Panc1 (cell line): Measurements from ENCODE around the gene ADAMTS6. TPM values are rescaled to one million over a fixed set of nuclear protein-coding genes. Genes with fewer than 3 reads are reported as not detected.

Experiments
- ATAC-seq: fragments of 200-7000 bp; cut with Tn5 transposase; 2 replicates; pipeline ENCODE4 v1.9.1; 2020; ENCODE audit warnings: mild to moderate bottlenecking, moderate library complexity
- BruUV-seq: library from RNA; stranded (reverse); fragments of 400-500 nt; replicated peaks from 2 replicates; lab custom pipeline; 2021; lab: Mats Ljungman, UMichigan
- CTCF ChIA-PET: fragments of 300-600 bp; sonication (Branson Sonifier 250); formaldehyde crosslinking; loops from one replicate; lab custom pipeline; 2022; ENCODE audit warnings: antibody characterized with exemption; lab: Charles Lee
- POLR2A ChIA-PET: fragments of 300-600 bp; sonication (Branson Sonifier 250); formaldehyde crosslinking; loops from one replicate; lab custom pipeline; 2022; ENCODE audit warnings: antibody characterized with exemption; lab: Charles Lee
- DNase-seq: peaks from one replicate; pipeline ENCODE4 v3.0.0-alpha.2; 2010; ENCODE audit warnings: low read depth, low spot score
- H3K27ac ChIP-seq: 2 replicates; pipeline ENCODE4 v1.5.1; 2011; ENCODE audit warnings: mild to moderate bottlenecking, low read length, inconsistent platforms
- H3K27me3 ChIP-seq: fragments of 200-500 bp; sonication (Bioruptor generic); 2 replicates; pipeline ENCODE4 v1.6.0; 2014; ENCODE audit warnings: low read length, inconsistent platforms; ENCODE audit not compliant: control insufficient read depth, insufficient read depth
- H3K36me3 ChIP-seq: fragments of 200-500 bp; sonication (Bioruptor generic); 2 replicates; pipeline ENCODE4 v1.5.1; 2014; ENCODE audit warnings: inconsistent platforms, mild to moderate bottlenecking, low read length, moderate library complexity; ENCODE audit not compliant: control insufficient read depth, insufficient read depth
- H3K4me1 ChIP-seq: 2 replicates; pipeline ENCODE4 v1.5.1; 2011; ENCODE audit warnings: inconsistent platforms, mild to moderate bottlenecking, low read length, moderate library complexity; ENCODE audit not compliant: control insufficient read depth, insufficient read depth
- H3K4me3 ChIP-seq, 2 experiments: 2 replicates each; pipeline ENCODE4 v1.5.1; 2011 to 2012; ENCODE audit warnings: low read depth in 2 of 2, low read length in 2 of 2, mild to moderate bottlenecking in 2 of 2, inconsistent platforms in 1 of 2, moderate library complexity in 1 of 2
- H3K9me3 ChIP-seq: fragments of 200-500 bp; sonication (Bioruptor generic); 2 replicates; pipeline ENCODE4 v1.5.1; 2014; ENCODE audit warnings: low read depth, mild to moderate bottlenecking, inconsistent platforms, low read length, moderate library complexity; ENCODE audit not compliant: control insufficient read depth, insufficient read depth
- POLR2AphosphoS5 ChIP-seq: IDR thresholded peaks from 2 replicates; pipeline ENCODE4 v1.6.1; 2012; ENCODE audit warnings: mild to moderate bottlenecking, low read depth, low read length, moderate library complexity
- SIN3A ChIP-seq: IDR thresholded peaks from 2 replicates; pipeline ENCODE4 v1.6.1; 2012; ENCODE audit warnings: low read depth, mild to moderate bottlenecking, low read length, moderate library complexity, borderline replicate concordance; ENCODE audit not compliant: insufficient read depth
- TCF7L2 ChIP-seq: IDR thresholded peaks from 2 replicates; pipeline ENCODE4 v1.6.1; 2011; ENCODE audit warnings: mild to moderate bottlenecking, low read depth, low read length, inconsistent platforms
- in situ Hi-C: cut with HindIII; loops from 2 replicates; pipeline ENCODE4 v1.10.0; 2016; ENCODE audit warnings: low sequenced_read_pairs, low pct_unique_long_range_greater_than_20kb
- intact Hi-C: fragments of 100-400 bp; cut with micrococcal nuclease; formaldehyde crosslinking; loops from one replicate; pipeline ENCODE4 v1.10.0; 2022; ENCODE audit not compliant: unreplicated experiment
- total RNA-seq: library from RNA; stranded (reverse); gene quantifications from one replicate; pipeline ENCODE4 v1.2.1, GENCODE V29; 2021; ENCODE audit not compliant: unreplicated experiment
- TF ChIP-seq, protein P1 (sequence below), 2 experiments: IDR thresholded peaks; 2 replicates each; pipeline ENCODE4 v1.6.1; 2011 to 2012; ENCODE audit warnings: low read depth in 2 of 2, control low read depth in 1 of 2, low read length in 1 of 2, mild to moderate bottlenecking in 1 of 2, moderate library complexity in 1 of 2; ENCODE audit not compliant: insufficient read depth in 1 of 2
- TF ChIP-seq, protein P2 (sequence below): fragments of 450-650 bp; IDR thresholded peaks from 2 replicates; pipeline ENCODE4 v1.5.1; 2017; ENCODE audit warnings: mild to moderate bottlenecking

Gene ADAMTS6
- total RNA-seq, 1 experiment from 2014 or later: 0.64 TPM

DNA sequence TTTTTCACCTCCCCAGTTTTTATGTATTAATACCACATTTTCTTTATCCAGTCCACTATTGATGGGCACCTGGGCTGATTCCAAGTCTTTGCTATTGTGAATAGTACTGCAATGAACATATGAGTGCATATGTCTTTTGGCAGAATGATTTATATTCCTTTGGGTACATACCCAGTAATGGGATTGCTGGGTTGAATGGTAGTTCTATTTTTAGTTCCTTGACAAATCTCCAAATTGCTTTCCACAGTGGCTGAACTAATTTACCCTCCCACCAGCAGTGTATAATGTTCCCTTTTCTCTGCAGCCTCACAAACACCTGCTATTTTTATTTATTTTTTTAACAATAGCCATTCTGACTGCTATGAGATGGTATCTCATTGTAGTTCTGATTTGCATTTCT lies 340.2 kb downstream of the ADAMTS6 start:
- H3K4me1 ChIP-seq: no peaks in the 10 kb centered on the region

DNA sequence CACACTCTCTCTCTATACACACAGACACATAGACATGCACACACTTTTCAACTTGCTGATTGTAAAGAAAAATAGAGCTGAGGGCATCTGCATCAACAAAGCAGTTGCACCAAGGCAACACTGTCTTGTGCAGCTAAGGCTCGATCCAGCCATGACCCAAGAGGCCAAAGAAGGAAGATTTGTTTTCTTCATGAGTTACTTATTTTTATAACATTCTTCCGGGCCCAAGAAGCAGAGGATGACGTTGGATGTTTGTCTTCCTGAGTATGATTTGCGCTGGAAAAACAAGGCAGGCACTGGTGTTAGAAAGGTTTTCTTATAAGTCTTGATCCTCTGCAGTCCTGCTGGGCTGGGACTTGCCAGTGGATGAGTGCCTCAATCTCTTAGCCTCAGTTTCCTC lies 344.1 kb downstream of the ADAMTS6 start:
- Histone ChIP-seq H3K27ac (no peak overlapping the region), H3K36me3 (no peaks in the 10 kb centered on the region), H3K4me3 (no peak overlapping the region), H3K27me3 (no peaks in the 10 kb centered on the region), H3K4me1 (no peaks in the 10 kb centered on the region), H3K9me3 (no peaks in the 10 kb centered on the region)
- DNase-seq: no peak
- CTCF ChIA-PET: no interaction called here
- in situ Hi-C loops: no loop called here
- ATAC-seq: no peak
- TF ChIP-seq, protein P1, sequence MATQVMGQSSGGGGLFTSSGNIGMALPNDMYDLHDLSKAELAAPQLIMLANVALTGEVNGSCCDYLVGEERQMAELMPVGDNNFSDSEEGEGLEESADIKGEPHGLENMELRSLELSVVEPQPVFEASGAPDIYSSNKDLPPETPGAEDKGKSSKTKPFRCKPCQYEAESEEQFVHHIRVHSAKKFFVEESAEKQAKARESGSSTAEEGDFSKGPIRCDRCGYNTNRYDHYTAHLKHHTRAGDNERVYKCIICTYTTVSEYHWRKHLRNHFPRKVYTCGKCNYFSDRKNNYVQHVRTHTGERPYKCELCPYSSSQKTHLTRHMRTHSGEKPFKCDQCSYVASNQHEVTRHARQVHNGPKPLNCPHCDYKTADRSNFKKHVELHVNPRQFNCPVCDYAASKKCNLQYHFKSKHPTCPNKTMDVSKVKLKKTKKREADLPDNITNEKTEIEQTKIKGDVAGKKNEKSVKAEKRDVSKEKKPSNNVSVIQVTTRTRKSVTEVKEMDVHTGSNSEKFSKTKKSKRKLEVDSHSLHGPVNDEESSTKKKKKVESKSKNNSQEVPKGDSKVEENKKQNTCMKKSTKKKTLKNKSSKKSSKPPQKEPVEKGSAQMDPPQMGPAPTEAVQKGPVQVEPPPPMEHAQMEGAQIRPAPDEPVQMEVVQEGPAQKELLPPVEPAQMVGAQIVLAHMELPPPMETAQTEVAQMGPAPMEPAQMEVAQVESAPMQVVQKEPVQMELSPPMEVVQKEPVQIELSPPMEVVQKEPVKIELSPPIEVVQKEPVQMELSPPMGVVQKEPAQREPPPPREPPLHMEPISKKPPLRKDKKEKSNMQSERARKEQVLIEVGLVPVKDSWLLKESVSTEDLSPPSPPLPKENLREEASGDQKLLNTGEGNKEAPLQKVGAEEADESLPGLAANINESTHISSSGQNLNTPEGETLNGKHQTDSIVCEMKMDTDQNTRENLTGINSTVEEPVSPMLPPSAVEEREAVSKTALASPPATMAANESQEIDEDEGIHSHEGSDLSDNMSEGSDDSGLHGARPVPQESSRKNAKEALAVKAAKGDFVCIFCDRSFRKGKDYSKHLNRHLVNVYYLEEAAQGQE (IDR thresholded peaks at IDR 0.05; ENCODE audit: insufficient read depth in 1 of 2, low read depth in 2 of 2, low read length in 1 of 2): no peak
- TF ChIP-seq, protein P2, sequence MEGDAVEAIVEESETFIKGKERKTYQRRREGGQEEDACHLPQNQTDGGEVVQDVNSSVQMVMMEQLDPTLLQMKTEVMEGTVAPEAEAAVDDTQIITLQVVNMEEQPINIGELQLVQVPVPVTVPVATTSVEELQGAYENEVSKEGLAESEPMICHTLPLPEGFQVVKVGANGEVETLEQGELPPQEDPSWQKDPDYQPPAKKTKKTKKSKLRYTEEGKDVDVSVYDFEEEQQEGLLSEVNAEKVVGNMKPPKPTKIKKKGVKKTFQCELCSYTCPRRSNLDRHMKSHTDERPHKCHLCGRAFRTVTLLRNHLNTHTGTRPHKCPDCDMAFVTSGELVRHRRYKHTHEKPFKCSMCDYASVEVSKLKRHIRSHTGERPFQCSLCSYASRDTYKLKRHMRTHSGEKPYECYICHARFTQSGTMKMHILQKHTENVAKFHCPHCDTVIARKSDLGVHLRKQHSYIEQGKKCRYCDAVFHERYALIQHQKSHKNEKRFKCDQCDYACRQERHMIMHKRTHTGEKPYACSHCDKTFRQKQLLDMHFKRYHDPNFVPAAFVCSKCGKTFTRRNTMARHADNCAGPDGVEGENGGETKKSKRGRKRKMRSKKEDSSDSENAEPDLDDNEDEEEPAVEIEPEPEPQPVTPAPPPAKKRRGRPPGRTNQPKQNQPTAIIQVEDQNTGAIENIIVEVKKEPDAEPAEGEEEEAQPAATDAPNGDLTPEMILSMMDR: no peak
- TF ChIP-seq SIN3A: no peak
- no peak for TF ChIP-seq TCF7L2
- TF ChIP-seq POLR2AphosphoS5: no peak
- POLR2A ChIA-PET: no interaction called here
- intact Hi-C loops: no loop called here
- BruUV-seq: no TSS peak

More for the DNA sequence above, 340.2 kb downstream of the ADAMTS6 start:
- no peaks in the 10 kb centered on the region for H3K9me3 ChIP-seq
- intact Hi-C loops: no loop called here
- no TSS peak for BruUV-seq
- no peak overlapping the region for H3K4me3 ChIP-seq
- no peak for ATAC-seq
- ChIA-PET CTCF (no interaction called here), POLR2A (no interaction called here)
- no peak overlapping the region for H3K27ac ChIP-seq
- no peaks in the 10 kb centered on the region for H3K27me3 ChIP-seq
- no peak for DNase-seq
- in situ Hi-C loops: no loop called here
- TF ChIP-seq, protein P2: no peak
- no peak for TF ChIP-seq TCF7L2
- TF ChIP-seq, protein P1 (IDR thresholded peaks at IDR 0.05; ENCODE audit: insufficient read depth in 1 of 2, low read depth in 2 of 2, low read length in 1 of 2): no peak
- no peak for TF ChIP-seq POLR2AphosphoS5
- TF ChIP-seq SIN3A: no peak
- H3K36me3 ChIP-seq: no peaks in the 10 kb centered on the region
